DMS53 (cell line): ENCODE results near the gene PTPRC.

Experiments
- DNase-seq: peaks from one replicate; lab custom pipeline; 2025; lab: John Stamatoyannopoulos, UW

The PTPRC gene

DNA sequence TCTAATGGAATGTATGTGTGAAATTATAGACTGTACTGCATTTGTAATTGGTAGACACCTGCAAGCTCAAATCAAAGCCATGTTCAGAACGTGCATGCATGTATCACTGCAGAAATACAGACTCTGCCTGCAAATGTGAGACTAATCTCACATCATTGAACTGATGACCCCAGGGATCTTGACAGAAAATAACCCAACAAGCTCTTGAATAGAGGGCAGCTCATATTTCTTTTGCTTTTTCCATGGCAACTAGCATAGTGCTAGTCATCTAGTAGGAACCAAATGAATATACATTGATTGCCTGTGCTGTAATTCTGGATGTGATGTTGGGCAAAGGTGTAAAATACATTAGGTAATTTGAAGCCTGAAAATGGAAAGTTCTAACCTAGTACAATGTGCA lies 62.4 kb downstream of the PTPRC start:
- peak; percentile 15 for DNase-seq

DNA sequence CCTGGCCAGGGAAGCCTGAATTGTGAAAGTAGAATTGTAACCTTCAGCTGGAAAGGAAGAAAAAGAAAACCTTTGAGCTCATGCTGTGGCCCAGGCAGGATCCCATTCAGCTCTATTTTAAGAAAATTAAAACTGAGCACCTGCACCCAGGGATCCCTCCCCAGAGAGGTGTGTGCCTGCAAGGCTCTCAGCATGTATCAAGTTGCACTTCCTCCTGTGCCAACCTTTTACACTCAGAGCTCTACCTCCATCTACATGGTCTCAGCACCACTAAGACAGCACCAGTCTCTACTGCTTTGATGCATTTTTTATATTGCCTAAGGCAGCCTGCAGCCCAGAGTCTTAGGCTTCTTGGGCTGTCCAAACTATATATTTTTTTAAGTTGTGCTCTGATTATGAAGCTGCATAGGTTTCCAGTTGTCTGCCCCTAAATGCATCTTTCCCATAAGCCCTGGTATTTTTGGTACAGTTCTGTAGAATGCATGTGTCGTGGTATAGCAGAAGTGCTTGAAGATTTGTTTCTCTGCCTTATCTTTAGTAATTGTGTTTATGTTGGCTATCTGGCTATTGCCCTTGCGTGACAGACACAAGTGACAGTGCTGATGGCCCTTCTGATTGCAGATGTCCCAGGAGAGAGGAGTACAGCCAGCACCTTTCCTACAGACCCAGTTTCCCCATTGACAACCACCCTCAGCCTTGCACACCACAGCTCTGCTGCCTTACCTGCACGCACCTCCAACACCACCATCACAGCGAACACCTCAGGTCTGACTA lies 63.1 kb downstream of the PTPRC start:
- peak; percentile 35 for DNase-seq

DNA sequence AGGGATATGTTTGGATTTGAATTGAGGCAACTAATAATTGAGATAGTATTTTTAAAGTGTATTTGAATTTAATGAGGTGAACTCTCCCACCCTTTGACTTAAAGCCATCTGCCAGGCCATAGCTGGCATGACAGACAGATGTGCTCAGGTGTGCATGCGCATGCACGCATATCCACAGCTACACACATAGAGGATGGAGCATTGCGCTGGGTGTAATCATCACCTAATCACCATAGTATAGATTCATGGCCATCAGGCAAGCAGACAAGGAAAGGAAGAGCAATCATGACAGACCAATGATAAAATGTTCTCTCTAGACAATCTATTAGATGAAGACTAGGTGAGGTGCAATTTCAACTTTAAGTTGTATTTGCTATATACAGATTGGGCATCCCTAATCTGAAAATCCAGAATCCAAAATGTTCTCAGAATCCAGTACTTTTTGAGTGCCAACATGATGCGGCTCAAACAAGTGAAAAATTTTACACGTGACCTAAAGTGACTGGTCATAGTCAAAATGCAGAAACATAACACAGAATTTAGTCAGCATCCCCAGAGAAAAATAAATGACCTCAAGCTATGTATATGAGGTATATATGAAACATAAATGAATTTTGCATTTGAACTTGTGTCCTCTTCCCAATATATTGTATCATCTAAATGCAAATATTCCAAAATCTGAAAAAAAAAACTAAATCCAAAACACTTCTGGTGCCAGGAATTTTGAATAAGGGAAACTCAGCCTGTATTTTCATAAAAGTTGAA lies 70.1 kb downstream of the PTPRC start:
- no peak for DNase-seq

GRCh38 chr1:198711837-198712236 lies 73.0 kb downstream of the PTPRC start:
- DNase-seq: no peak

- no peak for DNase-seq
Measured at GRCh38 chr1:198713081-198713480, 74.2 kb downstream of the PTPRC start.

GRCh38 chr1:198714271-198714670 lies 75.4 kb downstream of the PTPRC start:
- no peak for DNase-seq

GRCh38 chr1:198716051-198716450 lies 77.2 kb downstream of the PTPRC start:
- DNase-seq: no peak

- DNase-seq: no peak
Measured at GRCh38 chr1:198717510-198717909, 78.7 kb downstream of the PTPRC start.

DNA sequence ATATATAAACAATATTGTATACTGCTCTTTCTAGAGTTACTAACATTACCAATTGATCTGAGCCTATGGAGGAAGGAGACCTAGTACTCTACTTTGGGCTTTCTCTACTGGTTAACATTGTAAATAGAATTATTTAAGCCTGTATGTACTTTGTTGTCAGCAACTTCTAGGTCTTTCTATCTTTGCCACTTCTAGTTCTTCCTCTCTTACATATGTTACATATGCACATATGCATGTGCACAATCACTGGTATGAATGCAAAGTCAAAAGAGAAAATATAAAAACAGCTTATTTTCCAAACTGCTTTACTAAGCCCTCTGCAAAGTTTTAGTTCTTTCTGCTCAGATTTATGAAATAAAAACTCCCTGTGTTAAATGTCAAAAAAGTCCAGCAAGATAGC lies 84.3 kb downstream of the PTPRC start:
- DNase-seq: no peak

DNA sequence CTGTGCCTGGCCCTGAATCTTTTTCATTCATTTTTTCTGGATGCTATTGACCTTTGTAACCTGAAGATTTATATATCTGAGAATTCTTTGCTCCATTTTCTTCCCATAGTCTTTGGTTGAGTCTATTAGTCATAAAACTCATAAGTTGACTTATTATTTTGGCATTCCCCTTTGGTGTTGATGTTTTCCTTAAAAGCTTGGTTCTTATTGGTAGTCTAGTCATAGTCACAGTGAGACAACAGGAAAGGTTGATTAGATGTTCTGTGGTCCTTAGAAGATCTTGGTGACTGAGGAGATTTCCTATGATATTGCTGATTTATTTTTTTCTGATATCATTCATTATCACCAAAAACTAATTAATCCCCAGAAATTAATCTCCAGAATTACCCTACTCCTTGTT lies 86.2 kb downstream of the PTPRC start:
- no peak for DNase-seq

DNA sequence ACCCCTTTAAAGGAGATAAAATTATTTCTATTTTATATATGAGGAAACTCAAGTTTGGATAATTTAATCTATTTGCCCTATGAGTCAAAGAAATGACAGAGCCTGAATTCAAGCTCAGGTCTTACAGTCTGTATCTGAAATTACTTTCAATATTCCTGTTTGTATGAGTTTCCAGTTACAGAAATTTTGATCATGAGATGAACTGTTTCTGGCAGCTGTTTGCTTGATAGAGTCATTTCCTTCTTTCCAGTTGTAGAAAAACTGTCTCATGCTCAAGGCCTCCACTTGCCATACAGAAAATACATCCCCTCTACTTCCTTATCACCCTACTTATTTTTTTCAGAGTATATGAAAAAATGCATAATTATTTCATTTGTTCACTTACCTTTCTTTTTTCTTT lies 87.6 kb downstream of the PTPRC start:
- DNase-seq: peak; percentile 13

DNA sequence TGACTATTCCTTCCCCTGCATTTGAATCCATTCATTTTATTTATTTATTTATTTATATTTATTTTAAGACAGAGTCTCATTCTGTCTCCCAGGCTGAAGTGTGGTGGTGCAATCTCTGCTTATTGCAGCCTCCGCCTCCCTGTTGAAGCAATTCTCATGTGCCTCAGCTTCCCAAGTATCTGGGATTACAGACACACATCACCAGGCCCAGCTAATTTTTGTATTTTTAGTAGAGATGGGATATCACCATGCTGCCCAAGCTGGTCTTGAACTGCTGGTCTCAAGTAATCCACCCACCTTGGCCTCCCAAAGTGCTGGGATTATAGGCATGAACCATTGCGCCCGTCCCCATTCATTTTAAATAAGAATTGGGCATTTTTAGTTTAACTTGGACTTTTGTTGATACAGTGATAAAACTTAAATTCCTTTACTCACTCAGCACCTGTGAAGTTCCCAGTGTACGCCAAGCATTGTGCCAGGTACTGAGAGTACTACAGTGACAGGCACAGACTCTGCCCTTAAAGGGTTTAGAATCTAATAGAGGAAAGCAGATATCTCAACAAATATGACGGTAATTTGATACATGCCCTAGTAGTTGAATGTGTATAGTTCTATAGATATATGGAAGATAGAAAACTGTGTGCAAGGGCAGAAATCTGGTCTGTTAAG lies 90.5 kb downstream of the PTPRC start:
- DNase-seq: peak; percentile 8

DNA sequence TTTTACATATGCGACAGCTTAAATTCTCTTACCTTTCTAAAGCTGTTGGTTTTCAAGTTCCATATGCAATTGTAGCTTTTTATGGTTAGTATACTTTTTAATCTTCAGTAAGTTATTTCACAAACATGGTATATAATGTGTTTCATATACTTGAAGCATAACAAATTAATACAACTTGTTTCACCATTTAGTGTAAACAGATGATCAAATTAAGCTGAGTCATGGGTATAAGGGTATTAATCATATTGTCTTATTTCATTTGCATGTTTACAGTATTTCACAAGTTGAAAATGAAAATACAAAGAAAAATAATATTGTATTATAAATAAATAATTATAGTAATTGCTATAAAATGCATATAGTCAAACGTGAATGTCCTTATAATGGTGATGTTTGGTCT lies 92.1 kb downstream of the PTPRC start:
- no peak for DNase-seq

- DNase-seq: no peak
Measured at GRCh38 chr1:198734323-198735008, 95.6 kb downstream of the PTPRC start.

DNA sequence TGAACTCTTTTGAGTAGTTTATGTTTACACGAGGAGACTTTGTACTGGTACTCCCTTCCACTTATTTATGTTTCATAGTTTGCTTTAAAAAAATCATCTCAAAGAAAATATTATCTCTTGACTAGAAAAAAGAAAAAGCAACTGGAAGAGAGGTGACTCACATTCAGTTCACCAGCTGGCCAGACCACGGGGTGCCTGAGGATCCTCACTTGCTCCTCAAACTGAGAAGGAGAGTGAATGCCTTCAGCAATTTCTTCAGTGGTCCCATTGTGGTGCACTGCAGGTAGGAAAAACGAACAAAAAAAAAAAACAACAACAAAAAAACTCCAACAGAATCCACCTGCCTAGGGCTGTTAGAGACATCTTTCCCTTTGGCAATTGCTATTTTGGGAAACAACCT lies 102.9 kb downstream of the PTPRC start:
- DNase-seq: no peak

DNA sequence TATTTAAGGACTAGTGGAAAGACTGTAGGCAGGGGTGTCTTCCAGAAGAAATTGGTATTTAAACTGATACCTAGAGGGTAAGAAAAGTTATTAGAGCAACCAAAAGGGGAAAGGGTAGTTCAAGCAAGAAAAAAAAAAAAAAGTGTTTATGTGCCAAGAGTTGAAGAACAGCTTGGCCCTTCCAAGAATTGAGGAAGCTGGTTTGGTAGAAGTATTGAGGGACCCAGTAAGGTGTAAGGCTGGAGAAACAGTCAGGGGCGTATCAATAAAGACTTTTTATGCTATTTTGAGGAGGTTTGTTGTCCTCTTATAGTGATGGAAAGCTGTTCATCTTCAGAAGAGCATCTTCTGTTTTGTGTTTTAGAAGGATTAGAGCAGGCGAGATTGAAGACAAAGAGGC lies 108.3 kb downstream of the PTPRC start:
- DNase-seq: no peak

DNA sequence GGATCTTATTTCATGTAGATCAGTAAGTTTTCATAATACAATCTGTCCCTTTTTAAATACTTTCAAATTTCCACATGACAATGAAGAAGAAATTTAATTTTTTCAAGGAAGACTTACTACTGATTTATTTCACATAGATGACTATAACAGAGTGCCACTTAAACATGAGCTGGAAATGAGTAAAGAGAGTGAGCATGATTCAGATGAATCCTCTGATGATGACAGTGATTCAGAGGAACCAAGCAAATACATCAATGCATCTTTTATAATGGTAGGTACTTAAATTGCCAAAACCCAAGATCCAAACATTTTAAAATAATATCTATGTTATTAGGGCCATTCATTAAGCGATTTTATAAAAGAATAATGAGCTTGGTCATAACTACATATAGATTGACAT lies 110.4 kb downstream of the PTPRC start:
- no peak for DNase-seq

DNA sequence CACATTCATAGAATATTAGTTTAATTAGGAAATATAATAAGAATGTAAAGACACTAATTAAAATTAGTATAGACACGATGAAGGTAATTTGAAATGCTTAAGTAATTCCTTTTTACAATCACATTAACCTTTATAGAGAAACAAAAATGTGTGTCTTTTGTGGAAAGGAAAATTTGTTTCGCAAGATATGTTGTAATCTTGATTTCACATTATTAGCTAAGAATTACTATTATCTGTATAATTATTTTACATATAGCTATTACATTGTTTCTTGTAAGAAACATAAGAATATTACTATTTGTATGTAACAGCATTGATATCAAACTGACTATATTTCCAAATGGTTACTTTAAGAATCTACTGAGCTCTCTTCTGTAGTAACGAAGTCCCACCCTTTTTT lies 111.2 kb downstream of the PTPRC start:
- DNase-seq: no peak

GRCh38 chr1:198751741-198752140 lies 112.9 kb downstream of the PTPRC start:
- no peak for DNase-seq

GRCh38 chr1:198754670-198755069 lies 115.8 kb downstream of the PTPRC start:
- no peak for DNase-seq

GRCh38 chr1:198755715-198756114 lies 116.9 kb downstream of the PTPRC start:
- no peak for DNase-seq

- DNase-seq: peak; percentile 55
Measured at GRCh38 chr1:198756470-198756869, 117.6 kb downstream of the PTPRC start.
